GM10248 (cell line): Measurements from ENCODE around the gene APBA1.

Experiments used
- CTCF ChIA-PET: fragments of 300-600 bp; sonication (Branson Sonifier 250); formaldehyde crosslinking; extraction: SDS; loops from one replicate; lab custom pipeline; 2021; ENCODE audit warnings: antibody characterized with exemption; lab: Yijun Ruan, JAX
- POLR2A ChIA-PET: fragments of 350-650 bp; sonication (Branson Sonifier 250); formaldehyde crosslinking; extraction: SDS; loops from one replicate; lab custom pipeline; 2020; ENCODE audit warnings: antibody characterized with exemption; lab: Yijun Ruan, JAX
- DNase-seq: peaks from one replicate; pipeline ENCODE4 v3.0.0; 2012; ENCODE audit errors: extremely low spot score
- CTCF ChIP-seq: IDR thresholded peaks from 2 replicates; pipeline ENCODE4 v1.5.1; 2012; ENCODE audit warnings: mild to moderate bottlenecking, low read depth; ENCODE audit errors: extremely low read depth, missing control alignments, control extremely low read depth

The APBA1 gene

GRCh38 chr9:69395718-69396117 is 276.5 kb downstream of the APBA1 start:
- DNase-seq, result no peak
- TF ChIP-seq CTCF, result no peak
- POLR2A ChIA-PET, result no interaction called here
- CTCF ChIA-PET, result interaction anchor here (1.1 kb wide), 1 partner anchor 25 kb away, joined by 3 read pairs; no protein-coding TSS in a partner anchor

- CTCF ChIA-PET, result interaction anchor here (1.0 kb wide), 1 partner anchor 9 kb away, joined by 3 read pairs; no protein-coding TSS in a partner anchor
- peak; percentile 3 for DNase-seq
- POLR2A ChIA-PET, result no interaction called here
- no peak for TF ChIP-seq CTCF
Observed at GRCh38 chr9:69393425-69393824, 278.7 kb downstream of the APBA1 start.

- peak; percentile 2 for DNase-seq
- CTCF ChIA-PET, result interaction anchor here (1.0 kb wide), 1 partner anchor 9 kb away, joined by 3 read pairs; no protein-coding TSS in a partner anchor
- POLR2A ChIA-PET, result no interaction called here
- TF ChIP-seq CTCF, result no peak
Observed at GRCh38 chr9:69392826-69393225, 279.3 kb downstream of the APBA1 start.

- CTCF ChIA-PET, result no interaction called here
- DNase-seq, result no peak
- POLR2A ChIA-PET, result no interaction called here
- no peak for TF ChIP-seq CTCF
Observed at GRCh38 chr9:69391946-69392345, 280.2 kb downstream of the APBA1 start.

GRCh38 chr9:69391487-69391886 is 280.7 kb downstream of the APBA1 start:
- POLR2A ChIA-PET, result no interaction called here
- DNase-seq, result peak; percentile 5
- CTCF ChIA-PET, result no interaction called here

GRCh38 chr9:69389437-69389995 is 282.7 kb downstream of the APBA1 start:
- DNase-seq, result no peak
- CTCF ChIA-PET, result no interaction called here
- TF ChIP-seq CTCF, result no peak
- POLR2A ChIA-PET, result no interaction called here

More at GRCh38 chr9:69391487-69391886, 280.7 kb downstream of the APBA1 start:
- TF ChIP-seq CTCF, result no peak
